GM21737 (cell line): ENCODE measurements around the gene PLSCR5.

ENCODE experiments used
- ATAC-seq: cut with Tn5 transposase; IDR thresholded peaks from one replicate; pipeline ENCODE4 v1.9.1; 2021; ENCODE audit warnings: mild to moderate bottlenecking, moderate library complexity; ENCODE audit not compliant: unreplicated experiment

PLSCR5 gene

GRCh38 chr3:146544929-146545528, 60.1 kb downstream of the PLSCR5 start:
- ATAC-seq: no peak

GRCh38 chr3:146544002-146544928, 60.9 kb downstream of the PLSCR5 start, which contains the start of gene PLSCR1:
PLSCR1 (minus strand) TSS chr3:146544607; CDS start chr3:146536552, 8,055 bp downstream.
- ATAC-seq: peak; percentile 90

- peak; percentile 8 for ATAC-seq
Observed at GRCh38 chr3:146543461-146544001, 61.6 kb downstream of the PLSCR5 start.

- no peak for ATAC-seq
Observed at GRCh38 chr3:146542978-146543377, 62.2 kb downstream of the PLSCR5 start.

- no peak for ATAC-seq
Observed at GRCh38 chr3:146542179-146542578, 63.0 kb downstream of the PLSCR5 start.

GRCh38 chr3:146540978-146541377, 64.2 kb downstream of the PLSCR5 start:
- no peak for ATAC-seq

GRCh38 chr3:146540236-146540635, 64.9 kb downstream of the PLSCR5 start:
- no peak for ATAC-seq

- no peak for ATAC-seq
Observed at GRCh38 chr3:146539315-146539714, 65.8 kb downstream of the PLSCR5 start.

GRCh38 chr3:146537603-146538002, 67.5 kb downstream of the PLSCR5 start:
- no peak for ATAC-seq

GRCh38 chr3:146536681-146537080, 68.5 kb downstream of the PLSCR5 start:
- ATAC-seq: no peak
